GM23338 (cell line): ENCODE measurements around the gene SH3GL3. TPM values are rescaled to one million over a fixed set of nuclear protein-coding genes. Genes with fewer than 3 reads are reported as not detected.

ENCODE experiments used
- ATAC-seq: fragments of 200-7000 bp; cut with Tn5 transposase; 3 replicates; pipeline ENCODE4 v1.9.1; 2020
- DNase-seq: peaks from one replicate; pipeline ENCODE4 v3.0.0-alpha.2; 2015; ENCODE audit warnings: low spot score
- H2AFZ ChIP-seq: fragments of 200-600 bp; sonication (generic); 2 replicates; pipeline ENCODE4 v1.8.0; 2016; ENCODE audit warnings: antibody characterized with exemption, mild to moderate bottlenecking, moderate library complexity
- H3F3A ChIP-seq: fragments of 200-600 bp; sonication (generic); replicated peaks from 2 replicates; pipeline ENCODE4 v1.8.0; 2017; ENCODE audit warnings: antibody characterized with exemption, mixed run types, low read depth
- H3K27ac ChIP-seq: fragments of 200-600 bp; sonication (generic); 2 replicates; pipeline ENCODE4 v1.6.1; 2016; ENCODE audit warnings: low read depth
- H3K27me3 ChIP-seq: fragments of 200-600 bp; sonication (generic); 2 replicates; pipeline ENCODE4 v1.8.0; 2016; ENCODE audit warnings: mild to moderate bottlenecking, mixed run types, moderate library complexity; ENCODE audit not compliant: insufficient read depth
- H3K36me3 ChIP-seq: fragments of 200-600 bp; sonication (generic); 2 replicates; pipeline ENCODE4 v1.8.0; 2016; ENCODE audit warnings: mild to moderate bottlenecking; ENCODE audit not compliant: insufficient read depth
- H3K4me1 ChIP-seq: fragments of 200-600 bp; sonication (generic); 2 replicates; pipeline ENCODE4 v1.8.0; 2016; ENCODE audit warnings: mild to moderate bottlenecking, moderate library complexity; ENCODE audit not compliant: insufficient read depth
- H3K4me2 ChIP-seq: fragments of 200-600 bp; sonication (generic); 2 replicates; pipeline ENCODE4 v1.7.1; 2017; ENCODE audit warnings: mixed run types
- H3K4me3 ChIP-seq: fragments of 200-600 bp; sonication (generic); 2 replicates; pipeline ENCODE4 v1.6.1; 2016; ENCODE audit warnings: mixed run types
- H3K79me2 ChIP-seq: fragments of 200-600 bp; sonication (generic); replicated peaks from 2 replicates; pipeline ENCODE4 v1.8.0; 2017; ENCODE audit warnings: mild to moderate bottlenecking; ENCODE audit not compliant: insufficient read depth
- H3K9me2 ChIP-seq: fragments of 200-600 bp; sonication (generic); 2 replicates; pipeline ENCODE4 v1.8.0; 2017; ENCODE audit not compliant: insufficient read depth
- H4K20me1 ChIP-seq: fragments of 200-600 bp; sonication (generic); replicated peaks from 2 replicates; pipeline ENCODE4 v1.8.0; 2017; ENCODE audit warnings: mild to moderate bottlenecking; ENCODE audit not compliant: insufficient read depth
- H3K27ac Mint-ChIP-seq: 2 replicates; pipeline ENCODE4 v1.8.0; 2020; ENCODE audit warnings: inconsistent platforms, mild to moderate bottlenecking, moderate library complexity, mixed read lengths
- H3K27me3 Mint-ChIP-seq: 3 replicates; pipeline ENCODE4 v1.8.0; 2022; ENCODE audit warnings: low read depth, mild to moderate bottlenecking, moderate library complexity, mixed read lengths, inconsistent platforms; ENCODE audit not compliant: insufficient read depth, poor library complexity
- H3K36me3 Mint-ChIP-seq: 3 replicates; pipeline ENCODE4 v1.8.0; 2021; ENCODE audit warnings: low read depth, mild to moderate bottlenecking, inconsistent platforms, moderate library complexity, mixed read lengths
- H3K4me1 Mint-ChIP-seq: 3 replicates; pipeline ENCODE4 v1.8.0; 2020; ENCODE audit warnings: mild to moderate bottlenecking, inconsistent platforms, mixed read lengths
- H3K4me3 Mint-ChIP-seq: 3 replicates; pipeline ENCODE4 v1.8.0; 2021; ENCODE audit warnings: moderate library complexity, mild to moderate bottlenecking, inconsistent platforms, mixed read lengths
- H3K9me3 Mint-ChIP-seq: 3 replicates; pipeline ENCODE4 v1.8.0; 2020; ENCODE audit warnings: moderate library complexity, mild to moderate bottlenecking, inconsistent platforms, mixed read lengths
- CREB1 ChIP-seq: fragments of 250-450 bp; sonication (Bioruptor Pico); IDR thresholded peaks from 2 replicates; pipeline ENCODE4 v1.5.0; 2020; ENCODE audit warnings: low read depth, mild to moderate bottlenecking, moderate library complexity
- EZH2 ChIP-seq: fragments of 200-600 bp; sonication (generic); IDR thresholded peaks from one replicate; pipeline ENCODE4 v1.8.0; 2017; ENCODE audit warnings: antibody characterized with exemption, mild to moderate bottlenecking, low read depth; ENCODE audit not compliant: unreplicated experiment
- JUNB ChIP-seq: IDR thresholded peaks from one replicate; pipeline ENCODE4 v1.6.1; 2016; ENCODE audit warnings: antibody characterized with exemption; ENCODE audit not compliant: unreplicated experiment
- POLR2AphosphoS5 ChIP-seq: IDR thresholded peaks from 2 replicates; pipeline ENCODE4 v1.6.1; 2016; ENCODE audit warnings: antibody characterized with exemption, low read depth
- ZNF114 ChIP-seq: fragments of 250-450 bp; sonication (Bioruptor Pico); IDR thresholded peaks from 2 replicates; pipeline ENCODE4 v1.5.0; 2020; ENCODE audit warnings: mild to moderate bottlenecking, moderate library complexity
- ZNF331 ChIP-seq: fragments of 250-450 bp; sonication (Bioruptor Pico); IDR thresholded peaks from 2 replicates; pipeline ENCODE4 v1.5.0; 2020; ENCODE audit warnings: low read depth, mild to moderate bottlenecking, moderate library complexity
- polyA plus RNA-seq: library from polyadenylated mRNA; unstranded; fragments of >200 nt; fragmentation: Nextera tagmentation; extraction: Ambion mirVana; gene quantifications from 2 replicates; pipeline ENCODE4 v1.2.1, GENCODE V29; 2016
- total RNA-seq: library from RNA; depleted of rRNA; stranded (reverse); fragments of >200 nt; shearing (Covaris generic); gene quantifications from 2 replicates; pipeline ENCODE4 v1.2.3, GENCODE V29; 2014
- TF ChIP-seq, protein P1 (sequence below): IDR thresholded peaks from one replicate; pipeline ENCODE4 v1.6.1; 2018; ENCODE audit warnings: antibody characterized with exemption; ENCODE audit not compliant: unreplicated experiment
- TF ChIP-seq, protein P2 (sequence below), 2 experiments: fragments of 200-600 bp in 1 of 2; sonication (generic) in 1 of 2; conservative IDR thresholded peaks; 2 replicates each; pipeline versions ENCODE4 v1.5.1 to v1.6.1; 2016 to 2017; ENCODE audit warnings: antibody characterized with exemption in 2 of 2, low read depth in 2 of 2, mild to moderate bottlenecking in 2 of 2, moderate library complexity in 1 of 2
- TF ChIP-seq, protein P3 (sequence below): fragments of 250-450 bp; sonication (Bioruptor Pico); IDR thresholded peaks from 2 replicates; pipeline ENCODE4 v1.5.0; 2020; ENCODE audit warnings: mild to moderate bottlenecking, moderate library complexity

The SH3GL3 gene
- total and polyA plus RNA-seq, 2 experiments from 2014 or later, result 15.9 to 21.1 TPM

DNA sequence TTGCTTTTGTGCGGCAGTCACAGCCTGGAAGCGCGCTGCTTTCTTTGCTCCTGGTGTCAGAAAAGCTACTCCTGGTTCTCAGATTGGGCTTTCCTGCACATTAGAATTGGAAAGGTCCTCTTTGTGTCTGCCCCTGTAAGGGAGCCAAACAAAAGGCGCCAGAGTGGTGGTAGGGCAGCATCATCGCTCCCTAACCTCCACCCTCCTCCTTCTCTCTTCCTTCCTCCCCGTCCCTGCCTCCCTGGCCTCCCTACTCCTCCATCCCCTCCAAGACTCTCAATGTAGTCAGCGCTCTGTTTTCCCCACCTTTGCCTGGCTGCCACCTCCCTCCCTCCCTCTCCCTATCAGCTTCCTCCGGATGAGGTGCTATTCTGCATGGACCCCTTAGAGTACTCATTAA, 65.3 kb downstream of the SH3GL3 start (continued):
- TF ChIP-seq EZH2 (no peak), JUNB (no peak)
- TF ChIP-seq, protein P1, sequence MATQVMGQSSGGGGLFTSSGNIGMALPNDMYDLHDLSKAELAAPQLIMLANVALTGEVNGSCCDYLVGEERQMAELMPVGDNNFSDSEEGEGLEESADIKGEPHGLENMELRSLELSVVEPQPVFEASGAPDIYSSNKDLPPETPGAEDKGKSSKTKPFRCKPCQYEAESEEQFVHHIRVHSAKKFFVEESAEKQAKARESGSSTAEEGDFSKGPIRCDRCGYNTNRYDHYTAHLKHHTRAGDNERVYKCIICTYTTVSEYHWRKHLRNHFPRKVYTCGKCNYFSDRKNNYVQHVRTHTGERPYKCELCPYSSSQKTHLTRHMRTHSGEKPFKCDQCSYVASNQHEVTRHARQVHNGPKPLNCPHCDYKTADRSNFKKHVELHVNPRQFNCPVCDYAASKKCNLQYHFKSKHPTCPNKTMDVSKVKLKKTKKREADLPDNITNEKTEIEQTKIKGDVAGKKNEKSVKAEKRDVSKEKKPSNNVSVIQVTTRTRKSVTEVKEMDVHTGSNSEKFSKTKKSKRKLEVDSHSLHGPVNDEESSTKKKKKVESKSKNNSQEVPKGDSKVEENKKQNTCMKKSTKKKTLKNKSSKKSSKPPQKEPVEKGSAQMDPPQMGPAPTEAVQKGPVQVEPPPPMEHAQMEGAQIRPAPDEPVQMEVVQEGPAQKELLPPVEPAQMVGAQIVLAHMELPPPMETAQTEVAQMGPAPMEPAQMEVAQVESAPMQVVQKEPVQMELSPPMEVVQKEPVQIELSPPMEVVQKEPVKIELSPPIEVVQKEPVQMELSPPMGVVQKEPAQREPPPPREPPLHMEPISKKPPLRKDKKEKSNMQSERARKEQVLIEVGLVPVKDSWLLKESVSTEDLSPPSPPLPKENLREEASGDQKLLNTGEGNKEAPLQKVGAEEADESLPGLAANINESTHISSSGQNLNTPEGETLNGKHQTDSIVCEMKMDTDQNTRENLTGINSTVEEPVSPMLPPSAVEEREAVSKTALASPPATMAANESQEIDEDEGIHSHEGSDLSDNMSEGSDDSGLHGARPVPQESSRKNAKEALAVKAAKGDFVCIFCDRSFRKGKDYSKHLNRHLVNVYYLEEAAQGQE, result no peak

DNA sequence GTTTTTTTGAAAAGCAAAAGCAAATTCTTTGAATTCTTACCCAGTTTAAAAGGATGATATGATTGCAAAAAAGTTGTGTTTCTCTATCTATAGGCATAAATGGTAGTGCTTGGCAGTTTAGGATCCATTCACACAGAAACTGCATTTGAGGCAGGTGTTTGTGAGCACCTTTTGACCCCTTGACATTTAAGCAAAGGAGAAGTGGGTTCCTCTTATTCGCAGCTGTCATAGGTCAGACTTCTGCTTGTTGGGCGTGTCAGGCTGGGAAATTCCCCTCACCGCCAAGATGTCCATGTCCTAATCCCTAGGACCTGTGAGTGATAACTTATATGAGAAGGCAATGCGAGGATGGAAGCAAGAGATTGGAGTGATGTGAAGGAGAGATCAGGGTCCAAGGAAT, 67.4 kb downstream of the SH3GL3 start:
- H3K36me3 Mint-ChIP-seq, result no peaks in the 10 kb centered on the region; the same call in 2 of the 3 replicates
- ATAC-seq (no peak), DNase-seq (no peak)
- H3F3A ChIP-seq, result no peaks in the 10 kb centered on the region
- no peak overlapping the region for H3K27ac Mint-ChIP-seq
- H2AFZ ChIP-seq, result no peak overlapping the region
- H3K4me1 ChIP-seq, result peaks cover 11% of the 10 kb centered on the region
- H3K79me2 ChIP-seq, result no peaks in the 10 kb centered on the region; the same call in 1 of the 2 replicates
- no peak overlapping the region for H3K4me3 Mint-ChIP-seq
- no peaks in the 10 kb centered on the region for H3K27me3 ChIP-seq
- H3K9me3 Mint-ChIP-seq, result no peaks in the 10 kb centered on the region; the same call in 2 of the 3 replicates
- no peak overlapping the region for H3K4me3 ChIP-seq
- H3K4me2 ChIP-seq, result no peak overlapping the region
- peaks cover 16% of the 10 kb centered on the region for H3K4me1 Mint-ChIP-seq
- peaks cover 4% of the 10 kb centered on the region; the same call in 1 of the 2 replicates for H3K9me2 ChIP-seq
- H3K36me3 ChIP-seq, result no peaks in the 10 kb centered on the region
- H3K27ac ChIP-seq, result no peak overlapping the region
- H3K27me3 Mint-ChIP-seq, result no peaks in the 10 kb centered on the region
- peaks cover 2% of the 10 kb centered on the region; the same call in 1 of the 2 replicates for H4K20me1 ChIP-seq
- TF ChIP-seq, protein P1, result no peak
- TF ChIP-seq EZH2 (no peak), POLR2AphosphoS5 (no peak), CREB1 (CRISPR knock-in tag) (no peak), ZNF114 (CRISPR knock-in tag) (no peak), JUNB (no peak), ZNF331 (CRISPR knock-in tag) (no peak)
- TF ChIP-seq, protein P2, sequence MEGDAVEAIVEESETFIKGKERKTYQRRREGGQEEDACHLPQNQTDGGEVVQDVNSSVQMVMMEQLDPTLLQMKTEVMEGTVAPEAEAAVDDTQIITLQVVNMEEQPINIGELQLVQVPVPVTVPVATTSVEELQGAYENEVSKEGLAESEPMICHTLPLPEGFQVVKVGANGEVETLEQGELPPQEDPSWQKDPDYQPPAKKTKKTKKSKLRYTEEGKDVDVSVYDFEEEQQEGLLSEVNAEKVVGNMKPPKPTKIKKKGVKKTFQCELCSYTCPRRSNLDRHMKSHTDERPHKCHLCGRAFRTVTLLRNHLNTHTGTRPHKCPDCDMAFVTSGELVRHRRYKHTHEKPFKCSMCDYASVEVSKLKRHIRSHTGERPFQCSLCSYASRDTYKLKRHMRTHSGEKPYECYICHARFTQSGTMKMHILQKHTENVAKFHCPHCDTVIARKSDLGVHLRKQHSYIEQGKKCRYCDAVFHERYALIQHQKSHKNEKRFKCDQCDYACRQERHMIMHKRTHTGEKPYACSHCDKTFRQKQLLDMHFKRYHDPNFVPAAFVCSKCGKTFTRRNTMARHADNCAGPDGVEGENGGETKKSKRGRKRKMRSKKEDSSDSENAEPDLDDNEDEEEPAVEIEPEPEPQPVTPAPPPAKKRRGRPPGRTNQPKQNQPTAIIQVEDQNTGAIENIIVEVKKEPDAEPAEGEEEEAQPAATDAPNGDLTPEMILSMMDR (conservative IDR thresholded peaks at IDR 0.05; ENCODE audit: low read depth in 2 of 2), result no peak
- TF ChIP-seq, protein P3, sequence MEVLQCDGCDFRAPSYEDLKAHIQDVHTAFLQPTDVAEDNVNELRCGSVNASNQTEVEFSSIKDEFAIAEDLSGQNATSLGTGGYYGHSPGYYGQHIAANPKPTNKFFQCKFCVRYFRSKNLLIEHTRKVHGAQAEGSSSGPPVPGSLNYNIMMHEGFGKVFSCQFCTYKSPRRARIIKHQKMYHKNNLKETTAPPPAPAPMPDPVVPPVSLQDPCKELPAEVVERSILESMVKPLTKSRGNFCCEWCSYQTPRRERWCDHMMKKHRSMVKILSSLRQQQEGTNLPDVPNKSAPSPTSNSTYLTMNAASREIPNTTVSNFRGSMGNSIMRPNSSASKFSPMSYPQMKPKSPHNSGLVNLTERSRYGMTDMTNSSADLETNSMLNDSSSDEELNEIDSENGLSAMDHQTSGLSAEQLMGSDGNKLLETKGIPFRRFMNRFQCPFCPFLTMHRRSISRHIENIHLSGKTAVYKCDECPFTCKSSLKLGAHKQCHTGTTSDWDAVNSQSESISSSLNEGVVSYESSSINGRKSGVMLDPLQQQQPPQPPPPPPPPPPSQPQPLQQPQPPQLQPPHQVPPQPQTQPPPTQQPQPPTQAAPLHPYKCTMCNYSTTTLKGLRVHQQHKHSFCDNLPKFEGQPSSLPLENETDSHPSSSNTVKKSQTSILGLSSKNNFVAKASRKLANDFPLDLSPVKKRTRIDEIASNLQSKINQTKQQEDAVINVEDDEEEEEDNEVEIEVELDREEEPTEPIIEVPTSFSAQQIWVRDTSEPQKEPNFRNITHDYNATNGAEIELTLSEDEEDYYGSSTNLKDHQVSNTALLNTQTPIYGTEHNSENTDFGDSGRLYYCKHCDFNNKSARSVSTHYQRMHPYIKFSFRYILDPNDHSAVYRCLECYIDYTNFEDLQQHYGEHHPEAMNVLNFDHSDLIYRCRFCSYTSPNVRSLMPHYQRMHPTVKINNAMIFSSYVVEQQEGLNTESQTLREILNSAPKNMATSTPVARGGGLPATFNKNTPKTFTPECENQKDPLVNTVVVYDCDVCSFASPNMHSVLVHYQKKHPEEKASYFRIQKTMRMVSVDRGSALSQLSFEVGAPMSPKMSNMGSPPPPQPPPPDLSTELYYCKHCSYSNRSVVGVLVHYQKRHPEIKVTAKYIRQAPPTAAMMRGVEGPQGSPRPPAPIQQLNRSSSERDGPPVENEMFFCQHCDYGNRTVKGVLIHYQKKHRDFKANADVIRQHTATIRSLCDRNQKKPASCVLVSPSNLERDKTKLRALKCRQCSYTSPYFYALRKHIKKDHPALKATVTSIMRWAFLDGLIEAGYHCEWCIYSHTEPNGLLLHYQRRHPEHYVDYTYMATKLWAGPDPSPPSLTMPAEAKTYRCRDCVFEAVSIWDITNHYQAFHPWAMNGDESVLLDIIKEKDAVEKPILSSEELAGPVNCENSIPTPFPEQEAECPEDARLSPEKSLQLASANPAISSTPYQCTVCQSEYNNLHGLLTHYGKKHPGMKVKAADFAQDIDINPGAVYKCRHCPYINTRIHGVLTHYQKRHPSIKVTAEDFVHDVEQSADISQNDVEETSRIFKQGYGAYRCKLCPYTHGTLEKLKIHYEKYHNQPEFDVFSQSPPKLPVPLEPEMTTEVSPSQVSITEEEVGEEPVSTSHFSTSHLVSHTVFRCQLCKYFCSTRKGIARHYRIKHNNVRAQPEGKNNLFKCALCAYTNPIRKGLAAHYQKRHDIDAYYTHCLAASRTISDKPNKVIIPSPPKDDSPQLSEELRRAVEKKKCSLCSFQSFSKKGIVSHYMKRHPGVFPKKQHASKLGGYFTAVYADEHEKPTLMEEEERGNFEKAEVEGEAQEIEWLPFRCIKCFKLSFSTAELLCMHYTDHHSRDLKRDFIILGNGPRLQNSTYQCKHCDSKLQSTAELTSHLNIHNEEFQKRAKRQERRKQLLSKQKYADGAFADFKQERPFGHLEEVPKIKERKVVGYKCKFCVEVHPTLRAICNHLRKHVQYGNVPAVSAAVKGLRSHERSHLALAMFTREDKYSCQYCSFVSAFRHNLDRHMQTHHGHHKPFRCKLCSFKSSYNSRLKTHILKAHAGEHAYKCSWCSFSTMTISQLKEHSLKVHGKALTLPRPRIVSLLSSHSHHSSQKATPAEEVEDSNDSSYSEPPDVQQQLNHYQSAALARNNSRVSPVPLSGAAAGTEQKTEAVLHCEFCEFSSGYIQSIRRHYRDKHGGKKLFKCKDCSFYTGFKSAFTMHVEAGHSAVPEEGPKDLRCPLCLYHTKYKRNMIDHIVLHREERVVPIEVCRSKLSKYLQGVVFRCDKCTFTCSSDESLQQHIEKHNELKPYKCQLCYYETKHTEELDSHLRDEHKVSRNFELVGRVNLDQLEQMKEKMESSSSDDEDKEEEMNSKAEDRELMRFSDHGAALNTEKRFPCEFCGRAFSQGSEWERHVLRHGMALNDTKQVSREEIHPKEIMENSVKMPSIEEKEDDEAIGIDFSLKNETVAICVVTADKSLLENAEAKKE (CRISPR knock-in tag), result no peak
